Muscle of back (tissue), 11 donors: ENCODE data around the gene EPHA6. TPM values are rescaled to one million over a fixed set of nuclear protein-coding genes. Genes with fewer than 3 reads are reported as not detected.
"Not testable (repeated sequence)": the region's sequence is repeated elsewhere in the genome, so short reads cannot be mapped to it uniquely, and the experiment has no call there.

Experiments used
- DNase-seq, 3 donors: peaks; one replicate each; pipeline versions ENCODE4 v3.0.0 to v3.0.0-alpha.2; 2013
- polyA plus RNA-seq, 10 donors: library from polyadenylated mRNA; unstranded; fragments of 120-200 nt; gene quantifications; one replicate each; pipeline ENCODE4 v1.2.1, GENCODE V29; 2013; ENCODE audit not compliant: insufficient read length in 10 of 10

Gene EPHA6
- polyA plus RNA-seq, 10 donors: 0.16 to 0.96 (median 0.35) TPM; not detected in 1

GRCh38 chr3:97265237-97266005, 451.0 kb downstream of the EPHA6 start:
- DNase-seq: no peak

- DNase-seq: no peak
These were observed 454.8 kb downstream of the EPHA6 start for GRCh38 chr3:97269202-97269601.

GRCh38 chr3:97276879-97277550, 462.6 kb downstream of the EPHA6 start:
- DNase-seq: not testable (repeated sequence)

- DNase-seq: no peak
These were observed 463.3 kb downstream of the EPHA6 start for GRCh38 chr3:97277708-97278107.

- no peak for DNase-seq
These were observed 464.1 kb downstream of the EPHA6 start for GRCh38 chr3:97278506-97278905.

- no peak for DNase-seq
These were observed 477.5 kb downstream of the EPHA6 start for GRCh38 chr3:97291901-97292300.

GRCh38 chr3:97293596-97294131, 479.3 kb downstream of the EPHA6 start:
- DNase-seq: no peak

GRCh38 chr3:97297032-97297431, 482.6 kb downstream of the EPHA6 start:
- DNase-seq: no peak

GRCh38 chr3:97301114-97301513, 486.7 kb downstream of the EPHA6 start:
- no peak for DNase-seq

GRCh38 chr3:97306226-97306625, 491.8 kb downstream of the EPHA6 start:
- DNase-seq: no peak

GRCh38 chr3:97338375-97338774, 524.0 kb downstream of the EPHA6 start:
- DNase-seq: no peak

- DNase-seq: no peak
These were observed 526.5 kb downstream of the EPHA6 start for GRCh38 chr3:97340940-97341339.

- DNase-seq: no peak
These were observed 533.4 kb downstream of the EPHA6 start for GRCh38 chr3:97347780-97348179.

GRCh38 chr3:97350971-97351370, 536.6 kb downstream of the EPHA6 start:
- DNase-seq: peak; percentile 0 to 29 (median 1)

GRCh38 chr3:97353176-97353575, 538.8 kb downstream of the EPHA6 start:
- DNase-seq: no peak

GRCh38 chr3:97359977-97360376, 545.6 kb downstream of the EPHA6 start:
- DNase-seq: no peak

- no peak for DNase-seq
These were observed 546.4 kb downstream of the EPHA6 start for GRCh38 chr3:97360804-97361203.

- no peak for DNase-seq
These were observed 570.2 kb downstream of the EPHA6 start for GRCh38 chr3:97384583-97384982.

GRCh38 chr3:97388774-97389173, 574.4 kb downstream of the EPHA6 start:
- DNase-seq: no peak

- no peak for DNase-seq
These were observed 575.5 kb downstream of the EPHA6 start for GRCh38 chr3:97389936-97390335.

GRCh38 chr3:97391167-97391566, 576.8 kb downstream of the EPHA6 start:
- DNase-seq: no peak

- no peak for DNase-seq
These were observed 595.2 kb downstream of the EPHA6 start for GRCh38 chr3:97409612-97410011.

GRCh38 chr3:97421565-97421964, 607.2 kb downstream of the EPHA6 start:
- no peak for DNase-seq
